Measurements from ENCODE around the gene TSEN2. TPM values are rescaled to one million over a fixed set of nuclear protein-coding genes. Genes with fewer than 3 reads are reported as not detected.

Gene TSEN2
- total RNA-seq, 2 donors from 2014 or later, result 12.8 to 12.9 TPM

DNA sequence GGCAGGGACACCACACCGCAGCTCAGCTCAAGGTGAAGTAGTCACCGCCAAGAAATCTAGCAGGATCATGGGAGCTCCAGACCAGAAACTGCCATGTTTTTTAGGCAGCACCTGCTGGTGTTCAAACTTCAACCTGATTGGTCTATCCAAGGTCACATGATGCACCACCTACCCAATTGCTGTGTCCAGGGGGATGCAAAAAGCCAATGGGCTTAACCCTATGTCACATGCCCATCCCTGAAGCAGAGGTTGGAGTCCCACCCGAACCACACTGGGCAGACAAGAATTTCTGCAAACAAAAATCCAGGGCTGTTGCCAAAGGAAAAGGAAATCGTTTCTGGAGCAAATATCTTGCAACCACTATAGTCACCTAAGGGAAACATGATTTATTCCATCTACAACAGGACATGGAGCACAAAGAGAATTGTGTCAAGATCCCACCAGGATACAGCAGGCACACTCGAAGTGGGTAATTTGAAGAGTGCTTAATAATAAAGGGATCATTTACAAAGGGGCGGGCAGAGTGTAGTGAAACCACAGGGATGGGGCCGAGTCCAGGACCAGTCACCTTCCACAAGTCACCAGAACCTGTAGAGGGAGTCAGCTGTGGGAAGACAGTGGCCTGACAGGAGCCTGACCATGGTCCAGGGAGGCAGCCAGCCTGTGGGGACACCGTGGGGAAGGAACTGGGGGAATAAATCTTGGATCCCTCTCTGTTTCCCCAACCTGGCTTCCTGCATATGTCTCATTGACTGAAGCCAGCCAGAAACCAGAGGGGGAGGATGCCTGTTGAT lies 34.2 kb upstream of the TSEN2 start:
- no peak overlapping the region for H3K27ac ChIP-seq
- H3K9me3 ChIP-seq, result peaks cover 0 to 8% of the 10 kb centered on the region in 2 donors
- H3K4me3 ChIP-seq, result no peak overlapping the region
- no peak for DNase-seq (ENCODE audit: low spot score)
- no peaks in the 10 kb centered on the region for H3K36me3 ChIP-seq
- no peaks in the 10 kb centered on the region for H3K27me3 ChIP-seq
- TF ChIP-seq, protein P1, sequence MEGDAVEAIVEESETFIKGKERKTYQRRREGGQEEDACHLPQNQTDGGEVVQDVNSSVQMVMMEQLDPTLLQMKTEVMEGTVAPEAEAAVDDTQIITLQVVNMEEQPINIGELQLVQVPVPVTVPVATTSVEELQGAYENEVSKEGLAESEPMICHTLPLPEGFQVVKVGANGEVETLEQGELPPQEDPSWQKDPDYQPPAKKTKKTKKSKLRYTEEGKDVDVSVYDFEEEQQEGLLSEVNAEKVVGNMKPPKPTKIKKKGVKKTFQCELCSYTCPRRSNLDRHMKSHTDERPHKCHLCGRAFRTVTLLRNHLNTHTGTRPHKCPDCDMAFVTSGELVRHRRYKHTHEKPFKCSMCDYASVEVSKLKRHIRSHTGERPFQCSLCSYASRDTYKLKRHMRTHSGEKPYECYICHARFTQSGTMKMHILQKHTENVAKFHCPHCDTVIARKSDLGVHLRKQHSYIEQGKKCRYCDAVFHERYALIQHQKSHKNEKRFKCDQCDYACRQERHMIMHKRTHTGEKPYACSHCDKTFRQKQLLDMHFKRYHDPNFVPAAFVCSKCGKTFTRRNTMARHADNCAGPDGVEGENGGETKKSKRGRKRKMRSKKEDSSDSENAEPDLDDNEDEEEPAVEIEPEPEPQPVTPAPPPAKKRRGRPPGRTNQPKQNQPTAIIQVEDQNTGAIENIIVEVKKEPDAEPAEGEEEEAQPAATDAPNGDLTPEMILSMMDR (IDR thresholded peaks at IDR 0.05), result no peak
- H3K4me1 ChIP-seq, result no peaks in the 10 kb centered on the region

DNA sequence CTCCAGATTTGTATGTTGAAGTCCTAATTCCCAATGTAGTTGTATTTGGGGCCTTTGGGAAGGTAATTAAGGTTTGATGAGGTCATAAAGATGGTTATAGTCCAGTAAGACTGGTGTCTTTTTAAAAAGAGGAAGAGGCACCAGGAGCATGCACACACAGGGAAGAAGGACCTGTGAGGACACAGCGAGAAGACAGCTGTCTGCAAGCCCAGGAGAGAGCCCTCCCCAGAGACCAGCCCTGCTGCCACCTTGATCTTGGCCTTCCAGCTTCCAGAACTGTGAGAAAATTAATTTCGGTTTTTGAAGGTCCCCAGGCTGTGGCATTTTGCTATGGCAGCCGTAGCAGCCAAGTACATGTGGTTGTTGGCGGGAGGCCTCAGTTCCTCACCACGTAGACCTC lies 32.8 kb upstream of the TSEN2 start:
- no peak for DNase-seq (ENCODE audit: low spot score)
- H3K4me1 ChIP-seq, result no peaks in the 10 kb centered on the region
- no peak overlapping the region for H3K4me3 ChIP-seq
- H3K36me3 ChIP-seq, result no peaks in the 10 kb centered on the region
- H3K9me3 ChIP-seq, result peaks cover 0 to 8% of the 10 kb centered on the region in 2 donors
- no peaks in the 10 kb centered on the region for H3K27me3 ChIP-seq
- no peak overlapping the region for H3K27ac ChIP-seq
- TF ChIP-seq, protein P1 (IDR thresholded peaks at IDR 0.05), result no peak

DNA sequence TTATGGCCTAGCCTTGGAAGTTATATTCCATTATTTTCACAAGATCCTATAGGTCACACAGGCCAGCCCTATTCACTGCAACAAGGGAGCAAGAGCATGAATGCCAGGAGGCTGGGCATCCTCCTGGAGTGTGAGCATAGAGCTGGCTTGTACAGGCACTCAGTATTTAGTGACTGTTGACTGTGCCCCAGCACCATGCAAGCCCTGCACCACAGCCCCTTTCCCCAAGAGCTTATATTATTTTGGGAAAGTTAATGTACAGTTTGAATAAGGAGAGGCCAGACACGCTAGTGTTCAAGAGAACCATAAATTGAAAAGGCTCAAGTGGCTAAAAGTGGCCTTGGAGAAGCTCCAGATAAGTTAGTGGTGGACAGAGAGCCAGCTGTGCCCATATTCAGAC lies 32.3 kb upstream of the TSEN2 start:
- Histone ChIP-seq H3K4me1 (no peaks in the 10 kb centered on the region), H3K36me3 (no peaks in the 10 kb centered on the region), H3K9me3 (peaks cover 0 to 8% of the 10 kb centered on the region in 2 donors), H3K27me3 (no peaks in the 10 kb centered on the region), H3K27ac (no peak overlapping the region), H3K4me3 (no peak overlapping the region)
- DNase-seq (ENCODE audit: low spot score), result no peak
- TF ChIP-seq, protein P1 (IDR thresholded peaks at IDR 0.05), result no peak

DNA sequence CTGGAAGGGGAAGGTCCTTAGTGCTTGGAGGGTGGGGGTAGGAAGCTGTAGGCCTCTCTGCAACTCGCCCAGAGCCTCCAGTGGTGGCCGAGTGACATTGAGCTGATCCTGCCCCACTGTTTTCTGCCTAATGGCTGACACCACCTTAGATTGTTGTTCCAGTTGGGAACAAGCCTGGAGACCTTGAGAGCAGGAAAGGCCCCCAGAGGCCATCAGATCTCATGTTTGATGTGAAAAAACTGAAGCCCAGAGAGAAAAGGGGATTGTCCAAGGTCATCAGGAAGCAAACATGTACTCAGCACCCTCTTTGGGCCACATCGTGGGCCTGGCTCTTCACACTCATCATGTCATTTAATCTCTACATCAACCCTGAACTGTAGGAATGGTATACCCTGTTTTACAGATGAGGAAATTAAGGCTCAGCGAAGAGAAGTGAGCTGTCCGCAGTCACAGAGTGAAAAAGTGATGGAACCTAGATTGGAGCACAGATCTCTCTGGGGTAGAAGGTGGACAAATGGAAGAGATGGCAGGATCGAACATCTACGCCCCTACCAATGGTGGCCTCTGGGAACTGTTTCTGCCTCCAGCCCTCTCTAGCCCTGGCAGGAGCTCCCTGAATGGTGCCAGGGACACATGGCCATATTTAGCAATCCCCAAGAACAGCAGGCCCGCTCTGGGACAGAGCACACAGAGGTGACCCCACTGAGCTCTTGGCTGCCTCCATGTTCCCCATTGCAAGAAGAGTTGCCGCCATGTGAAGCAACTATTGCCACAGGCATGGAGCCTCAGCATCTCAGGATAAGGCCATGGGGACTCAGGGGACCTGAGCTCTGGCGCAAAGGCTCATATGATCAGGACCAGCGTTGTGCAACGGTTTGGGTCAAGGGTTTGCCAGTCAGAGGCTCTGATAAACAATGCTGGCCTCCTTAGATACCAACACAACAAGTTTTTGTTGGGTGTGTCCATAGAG lies 31.6 kb upstream of the TSEN2 start:
- no peak overlapping the region for H3K4me3 ChIP-seq
- H3K27me3 ChIP-seq, result no peaks in the 10 kb centered on the region
- no peaks in the 10 kb centered on the region for H3K36me3 ChIP-seq
- no peak overlapping the region for H3K27ac ChIP-seq
- DNase-seq (ENCODE audit: low spot score), result no peak
- peaks cover 0 to 8% of the 10 kb centered on the region in 2 donors for H3K9me3 ChIP-seq
- no peaks in the 10 kb centered on the region for H3K4me1 ChIP-seq
- TF ChIP-seq, protein P1 (IDR thresholded peaks at IDR 0.05), result no peak

DNA sequence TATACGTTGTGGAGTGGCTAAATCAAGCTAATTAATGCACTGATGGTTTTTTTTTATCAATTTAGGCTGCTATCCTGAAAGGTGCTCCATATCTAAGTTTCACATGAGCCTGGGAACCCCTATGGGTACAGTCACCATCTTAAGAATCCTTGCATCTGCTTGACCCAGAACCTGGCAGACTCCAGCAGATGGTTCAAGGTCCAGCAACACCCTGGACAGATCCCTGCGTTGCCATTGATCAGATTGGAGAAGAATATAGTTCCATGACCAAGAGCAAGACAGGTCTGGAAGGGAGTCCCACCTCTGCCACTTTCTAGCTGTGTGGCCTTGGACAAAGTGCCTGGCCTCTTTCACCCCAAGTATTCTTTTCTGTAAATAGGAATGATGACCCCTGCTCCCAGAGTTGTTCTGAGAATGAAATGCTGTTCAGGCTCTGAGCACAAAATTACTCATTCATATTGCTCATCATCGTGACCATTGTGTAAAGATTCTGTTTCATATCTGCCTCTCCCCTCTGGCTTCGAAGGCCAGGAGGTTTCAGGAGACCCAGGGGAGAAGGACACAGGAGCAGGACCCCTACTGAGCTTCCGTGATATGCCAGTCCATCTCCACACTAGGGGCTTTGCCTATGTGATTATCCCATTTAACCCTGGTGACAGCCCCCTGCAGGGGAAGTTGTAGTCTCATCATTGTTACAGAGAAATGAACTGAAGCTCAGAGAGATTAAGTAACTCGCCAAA lies 30.0 kb upstream of the TSEN2 start:
- Histone ChIP-seq H3K9me3 (peaks cover 0 to 8% of the 10 kb centered on the region in 2 donors), H3K27me3 (no peaks in the 10 kb centered on the region), H3K4me3 (no peak overlapping the region), H3K27ac (no peak overlapping the region), H3K4me1 (no peaks in the 10 kb centered on the region), H3K36me3 (no peaks in the 10 kb centered on the region)
- DNase-seq (ENCODE audit: low spot score), result no peak
- TF ChIP-seq, protein P1 (IDR thresholded peaks at IDR 0.05), result no peak
